Transverse colon (tissue), 4 donors: ENCODE measurements around the gene ARHGAP30. TPM values are rescaled to one million over a fixed set of nuclear protein-coding genes. Genes with fewer than 3 reads are reported as not detected.

ENCODE experiments used
- DNase-seq: peaks from one replicate; pipeline ENCODE4 v3.0.0-alpha.2; 2019
- H3K27ac ChIP-seq, 4 donors: fragments of 200-600 bp; sonication (generic); 2 replicates each; pipeline ENCODE4 v1.5.1; 2016 to 2018; ENCODE audit warnings: inconsistent platforms in 4 of 4
- H3K27me3 ChIP-seq: fragments of 200-600 bp; sonication (generic); 2 replicates; pipeline ENCODE4 v1.5.1; 2017; ENCODE audit warnings: inconsistent platforms
- H3K36me3 ChIP-seq, 4 donors: fragments of 200-600 bp; sonication (generic); 2 replicates each; pipeline ENCODE4 v1.5.1; 2017 to 2019; ENCODE audit warnings: inconsistent platforms in 4 of 4
- H3K4me1 ChIP-seq, 4 donors: fragments of 200-600 bp; sonication (generic); 2 replicates each; pipeline ENCODE4 v1.5.1; 2017 to 2020; ENCODE audit warnings: inconsistent platforms in 4 of 4
- H3K4me3 ChIP-seq, 4 donors: fragments of 200-600 bp; sonication (generic); 1 replicate in 1 of 4; 2 replicates in 3 of 4; pipeline versions ENCODE4 v1.5.1 to v1.6.1; 2017 to 2019; ENCODE audit warnings: inconsistent platforms in 4 of 4
- H3K9me3 ChIP-seq, 2 donors: fragments of 200-600 bp; sonication (generic); 2 replicates each; pipeline ENCODE4 v1.5.1; 2017 to 2019; ENCODE audit warnings: inconsistent platforms in 2 of 2
- CTCF ChIP-seq, 5 experiments: fragments of 200-600 bp in 3 of 5; fragments of 450-650 bp in 2 of 5; sonication (generic) in 3 of 5; IDR thresholded peaks; 1 replicate in 2 of 5; 2 replicates in 3 of 5; pipeline ENCODE4 v1.5.1; 2016 to 2017; ENCODE audit warnings: antibody characterized with exemption in 5 of 5, inconsistent platforms in 3 of 5, mild to moderate bottlenecking in 2 of 5, moderate library complexity in 1 of 5
- EP300 ChIP-seq: sonication (generic); formaldehyde crosslinking; IDR thresholded peaks from one replicate; pipeline ENCODE4 v1.6.1; 2017; ENCODE audit warnings: antibody characterized with exemption, low read depth
- POLR2A ChIP-seq: fragments of 450-650 bp; IDR thresholded peaks from one replicate; pipeline ENCODE4 v1.6.1; 2016; ENCODE audit warnings: antibody characterized with exemption, mild to moderate bottlenecking, moderate library complexity
- POLR2AphosphoS5 ChIP-seq, 3 donors: sonication (generic); formaldehyde crosslinking; IDR thresholded peaks; one replicate each; pipeline ENCODE4 v1.6.1; 2016; ENCODE audit warnings: antibody characterized with exemption in 3 of 3
- WGBS, 2 donors: methylation state at CpG; one replicate each; pipeline ENCODE4 v1.1.5; 2018; ENCODE audit warnings: low coverage in 1 of 2; 5-methylcytosine and 5-hydroxymethylcytosine counted together
- in situ Hi-C, 4 donors: fragments of 200-750 bp; cut with MboI; loops; one replicate each; pipeline versions ENCODE4 v1.15.0 to v1.15.1; 2017; ENCODE audit warnings: low sequenced_read_pairs in 3 of 4, low pct_ligation_motif_present in 1 of 4, low pct_unique_long_range_greater_than_20kb in 1 of 4
- intact Hi-C: fragments of 100-400 bp; cut with DNase I; formaldehyde crosslinking; loops from one replicate; pipeline ENCODE4 v1.15.1; 2023; ENCODE audit warnings: low total_unique reads
- total RNA-seq, 4 donors: library from RNA; depleted of rRNA; stranded (reverse); fragments of >200 nt; gene quantifications; one replicate each; pipeline ENCODE4 v1.1.0, GENCODE V29; 2016

ARHGAP30 gene
- total RNA-seq, 4 donors from 2014 or later, result 0.60 to 11.0 (median 4.4) TPM

- DNase-seq, result peak; percentile 65
- TF ChIP-seq POLR2AphosphoS5 (IDR thresholded peaks at IDR 0.05), result no peak
- peak in 1 of 5 experiments; percentile 13 for TF ChIP-seq CTCF (IDR thresholded peaks at IDR 0.05)
- no peak overlapping the region for H3K27ac ChIP-seq
- H3K36me3 ChIP-seq, result no peaks in the 10 kb centered on the region
- H3K4me3 ChIP-seq, result no peak overlapping the region
- no peaks in the 10 kb centered on the region for H3K9me3 ChIP-seq
- in situ Hi-C loops (loop anchor here in 1 of 4 donors (25.0 kb wide), 1 partner anchor 664 kb away; the partner anchor contains the start of gene DUSP12), intact Hi-C loops (no loop called here)
- no peaks in the 10 kb centered on the region for H3K27me3 ChIP-seq
- 59% methylated on average over 7 of the region's 7 CpGs; no CpG with 5 or more reads in 1 of the 2 donors for WGBS, 2 donors
- H3K4me1 ChIP-seq, result peaks cover 0 to 3% (median 2%) of the 10 kb centered on the region in 4 donors
Measured at GRCh38 chr1:161073474-161074121, 3.9 kb upstream of the ARHGAP30 start.

GRCh38 chr1:161072751-161073449, 3.2 kb upstream of the ARHGAP30 start:
- H3K27ac ChIP-seq, result no peak overlapping the region
- intact Hi-C loops (no loop called here), in situ Hi-C loops (loop anchor here in 1 of 4 donors (25.0 kb wide), 1 partner anchor 664 kb away; the partner anchor contains the start of gene DUSP12)
- peaks cover 0 to 5% (median 2%) of the 10 kb centered on the region in 4 donors for H3K4me1 ChIP-seq
- no peak for DNase-seq
- no peak overlapping the region for H3K4me3 ChIP-seq
- no peaks in the 10 kb centered on the region for H3K36me3 ChIP-seq
- whole genome bisulfite sequencing, 2 donors, result 93 to 96% methylated on average over 6 to 18 of the region's 19 CpGs
- TF ChIP-seq POLR2A, result no peak
- TF ChIP-seq EP300, result no peak
- no peak for TF ChIP-seq CTCF (IDR thresholded peaks at IDR 0.05)
- no peak for TF ChIP-seq POLR2AphosphoS5 (IDR thresholded peaks at IDR 0.05)
- H3K9me3 ChIP-seq, result no peaks in the 10 kb centered on the region
- no peaks in the 10 kb centered on the region for H3K27me3 ChIP-seq

- in situ Hi-C loops (loop anchor here in 1 of 4 donors (25.0 kb wide), 1 partner anchor 665 kb away; the partner anchor contains the start of gene DUSP12), intact Hi-C loops (no loop called here)
- peaks cover 0 to 5% (median 2%) of the 10 kb centered on the region in 4 donors for H3K4me1 ChIP-seq
- H3K27me3 ChIP-seq, result no peaks in the 10 kb centered on the region
- DNase-seq, result peak; percentile 65
- H3K9me3 ChIP-seq, result no peaks in the 10 kb centered on the region
- WGBS, 2 donors, result 38 to 67% methylated on average over 4 to 9 of the region's 9 CpGs
- no peak overlapping the region for H3K4me3 ChIP-seq
- TF ChIP-seq CTCF (IDR thresholded peaks at IDR 0.05), result peak; percentile 41 to 73 (median 59)
- no peak for TF ChIP-seq POLR2A
- no peaks in the 10 kb centered on the region for H3K36me3 ChIP-seq
- H3K27ac ChIP-seq, result no peak overlapping the region
Measured at GRCh38 chr1:161071886-161072371, 2.2 kb upstream of the ARHGAP30 start.

- intact Hi-C loops, result no loop called here
- 90% methylated on average over 4 of the region's 4 CpGs; no CpG with 5 or more reads in 1 of the 2 donors for WGBS, 2 donors
Measured at GRCh38 chr1:161070761-161071160, 1.1 kb upstream of the ARHGAP30 start.

More at GRCh38 chr1:161070761-161071160, 1.1 kb upstream of the ARHGAP30 start:
- Histone ChIP-seq H3K36me3 (no peaks in the 10 kb centered on the region), H3K27ac (no peak overlapping the region), H3K4me1 (peaks cover 0 to 6% (median 2%) of the 10 kb centered on the region in 4 donors), H3K27me3 (no peaks in the 10 kb centered on the region), H3K9me3 (no peaks in the 10 kb centered on the region), H3K4me3 (no peak overlapping the region)
- in situ Hi-C loops, result loop anchor here in 1 of 4 donors (25.0 kb wide), 1 partner anchor 667 kb away; the partner anchor contains the start of gene DUSP12
- no peak for DNase-seq
- TF ChIP-seq EP300, result no peak
- TF ChIP-seq CTCF (IDR thresholded peaks at IDR 0.05), result no peak
- no peak for TF ChIP-seq POLR2A
- TF ChIP-seq POLR2AphosphoS5 (IDR thresholded peaks at IDR 0.05), result no peak
